Right atrium auricular region (tissue), 2 donors: ENCODE measurements around the gene KRT23. TPM values are rescaled to one million over a fixed set of nuclear protein-coding genes. Genes with fewer than 3 reads are reported as not detected.

ENCODE experiments used
- DNase-seq: peaks from one replicate; pipeline ENCODE4 v3.0.0-alpha.2; 2019; ENCODE audit warnings: low spot score
- H3K27ac ChIP-seq, 2 donors: fragments of 200-600 bp; sonication (generic); 1 replicate in 1 of 2; 2 replicates in 1 of 2; pipeline ENCODE4 v1.5.1; 2016 to 2019
- H3K27me3 ChIP-seq, 2 donors: fragments of 200-600 bp; sonication (generic); one replicate each; pipeline versions ENCODE4 v1.5.1 to v1.6.0; 2017 to 2019
- H3K36me3 ChIP-seq: fragments of 200-600 bp; sonication (generic); one replicate; pipeline ENCODE4 v1.5.1; 2016
- H3K4me1 ChIP-seq, 2 donors: fragments of 200-600 bp; sonication (generic); one replicate each; pipeline versions ENCODE4 v1.5.1 to v1.6.0; 2017 to 2019
- H3K4me3 ChIP-seq, 2 donors: fragments of 200-600 bp; sonication (generic); 1 replicate in 1 of 2; 2 replicates in 1 of 2; pipeline ENCODE4 v1.5.1; 2017 to 2019; ENCODE audit warnings: mild to moderate bottlenecking in 1 of 2, moderate library complexity in 1 of 2
- H3K9me3 ChIP-seq, 2 donors: fragments of 200-600 bp; sonication (generic); one replicate each; pipeline ENCODE4 v1.5.1; 2019
- total RNA-seq, 2 donors: library from RNA; depleted of rRNA; stranded (reverse); fragments of >200 nt; gene quantifications; one replicate each; pipeline ENCODE4 v1.1.0, GENCODE V29; 2016
- TF ChIP-seq, protein P1 (sequence below), 2 donors: fragments of 200-600 bp; sonication (generic); IDR thresholded peaks; one replicate each; pipeline ENCODE4 v1.5.1; 2019; ENCODE audit warnings: antibody characterized with exemption in 2 of 2

KRT23 gene
- total RNA-seq, 2 donors from 2014 or later: not detected

DNA sequence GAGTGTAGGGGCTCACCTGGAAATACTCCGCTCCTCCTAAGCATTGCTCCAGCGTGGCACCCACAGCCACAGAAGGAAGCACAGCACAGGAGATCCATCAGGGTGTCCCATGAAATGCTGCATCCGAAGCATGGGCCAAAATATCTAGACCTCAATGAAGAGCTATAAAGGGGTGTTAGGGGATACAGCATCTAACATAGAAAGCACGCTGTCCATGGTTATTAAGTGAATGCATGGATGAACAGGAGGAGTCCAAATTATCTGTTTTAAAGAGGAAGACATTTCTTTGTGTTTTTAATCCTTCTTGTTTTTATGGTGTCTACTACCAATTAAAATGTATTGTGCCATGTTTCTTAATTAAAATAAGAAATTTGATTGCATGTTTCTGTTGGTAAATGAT lies 30.8 kb downstream of the KRT23 start:
- H3K27me3 ChIP-seq: no peaks in the 10 kb centered on the region
- no peak overlapping the region for H3K27ac ChIP-seq
- DNase-seq: no peak
- H3K36me3 ChIP-seq: no peaks in the 10 kb centered on the region
- H3K4me3 ChIP-seq: no peak overlapping the region
- TF ChIP-seq, protein P1, sequence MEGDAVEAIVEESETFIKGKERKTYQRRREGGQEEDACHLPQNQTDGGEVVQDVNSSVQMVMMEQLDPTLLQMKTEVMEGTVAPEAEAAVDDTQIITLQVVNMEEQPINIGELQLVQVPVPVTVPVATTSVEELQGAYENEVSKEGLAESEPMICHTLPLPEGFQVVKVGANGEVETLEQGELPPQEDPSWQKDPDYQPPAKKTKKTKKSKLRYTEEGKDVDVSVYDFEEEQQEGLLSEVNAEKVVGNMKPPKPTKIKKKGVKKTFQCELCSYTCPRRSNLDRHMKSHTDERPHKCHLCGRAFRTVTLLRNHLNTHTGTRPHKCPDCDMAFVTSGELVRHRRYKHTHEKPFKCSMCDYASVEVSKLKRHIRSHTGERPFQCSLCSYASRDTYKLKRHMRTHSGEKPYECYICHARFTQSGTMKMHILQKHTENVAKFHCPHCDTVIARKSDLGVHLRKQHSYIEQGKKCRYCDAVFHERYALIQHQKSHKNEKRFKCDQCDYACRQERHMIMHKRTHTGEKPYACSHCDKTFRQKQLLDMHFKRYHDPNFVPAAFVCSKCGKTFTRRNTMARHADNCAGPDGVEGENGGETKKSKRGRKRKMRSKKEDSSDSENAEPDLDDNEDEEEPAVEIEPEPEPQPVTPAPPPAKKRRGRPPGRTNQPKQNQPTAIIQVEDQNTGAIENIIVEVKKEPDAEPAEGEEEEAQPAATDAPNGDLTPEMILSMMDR (IDR thresholded peaks at IDR 0.05): no peak
- no peaks in the 10 kb centered on the region for H3K9me3 ChIP-seq
- peaks cover 0 to 5% of the 10 kb centered on the region in 2 donors for H3K4me1 ChIP-seq

DNA sequence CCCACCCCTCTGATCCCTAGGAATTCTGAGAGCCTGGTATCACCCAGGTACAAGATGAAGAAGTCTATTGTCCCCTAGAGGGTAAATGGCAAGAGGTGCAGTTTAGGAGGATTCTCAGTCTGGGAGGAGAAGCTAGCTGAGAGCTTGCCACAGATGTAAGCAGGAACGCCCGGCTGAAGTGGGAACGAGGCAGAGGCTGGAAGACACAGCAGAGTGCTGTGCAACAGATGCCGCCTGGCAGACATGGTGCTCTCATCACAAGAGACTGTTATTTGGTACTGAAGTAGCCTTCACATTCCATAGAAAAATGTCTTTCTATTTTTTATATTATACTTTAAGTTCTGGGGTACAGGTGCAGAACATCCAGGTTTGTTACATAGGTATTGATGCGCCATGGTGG lies 32.1 kb downstream of the KRT23 start:
- TF ChIP-seq, protein P1 (IDR thresholded peaks at IDR 0.05): no peak
- no peak overlapping the region for H3K27ac ChIP-seq
- peaks cover 0 to 5% of the 10 kb centered on the region in 2 donors for H3K4me1 ChIP-seq
- no peak for DNase-seq
- H3K9me3 ChIP-seq: no peaks in the 10 kb centered on the region
- no peaks in the 10 kb centered on the region for H3K27me3 ChIP-seq
- no peaks in the 10 kb centered on the region for H3K36me3 ChIP-seq
- no peak overlapping the region for H3K4me3 ChIP-seq

DNA sequence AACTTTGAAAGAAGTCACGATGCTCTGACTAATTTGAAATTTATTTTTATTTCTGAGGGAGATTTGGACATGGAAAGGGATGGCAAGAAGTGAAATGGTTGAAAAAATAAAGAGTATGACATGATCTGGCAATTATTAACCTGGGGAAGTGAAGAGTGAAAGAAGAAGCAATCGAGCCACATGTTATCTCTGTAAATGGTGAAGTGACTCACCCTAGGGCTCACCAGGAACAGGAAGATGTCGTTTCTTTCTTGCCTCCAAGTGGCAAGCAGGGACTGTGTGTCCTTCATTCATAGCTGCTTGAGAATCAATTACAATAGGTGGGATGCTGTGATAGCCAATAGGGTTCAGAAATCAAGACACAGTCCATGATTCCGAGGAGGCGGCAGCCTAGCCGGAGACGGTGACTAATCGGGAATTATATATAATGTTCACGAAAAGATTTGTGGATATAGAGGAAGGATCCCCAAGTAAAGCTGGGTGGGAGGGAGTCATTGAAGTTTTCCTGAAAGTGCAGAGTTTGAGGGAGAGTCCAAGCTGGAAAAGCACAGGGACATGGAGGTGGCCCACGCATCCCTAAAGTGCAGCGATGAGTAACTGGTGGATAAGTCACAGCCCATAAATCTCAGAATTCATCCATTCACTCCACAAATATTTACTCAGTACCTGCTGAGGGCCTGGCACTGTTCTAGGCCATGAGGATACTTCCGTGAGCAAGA lies 34.2 kb downstream of the KRT23 start:
- DNase-seq: no peak
- Histone ChIP-seq H3K36me3 (no peaks in the 10 kb centered on the region), H3K27ac (no peak overlapping the region), H3K27me3 (no peaks in the 10 kb centered on the region), H3K4me3 (no peak overlapping the region), H3K9me3 (no peaks in the 10 kb centered on the region), H3K4me1 (no peaks in the 10 kb centered on the region)
- TF ChIP-seq, protein P1 (IDR thresholded peaks at IDR 0.05): no peak

DNA sequence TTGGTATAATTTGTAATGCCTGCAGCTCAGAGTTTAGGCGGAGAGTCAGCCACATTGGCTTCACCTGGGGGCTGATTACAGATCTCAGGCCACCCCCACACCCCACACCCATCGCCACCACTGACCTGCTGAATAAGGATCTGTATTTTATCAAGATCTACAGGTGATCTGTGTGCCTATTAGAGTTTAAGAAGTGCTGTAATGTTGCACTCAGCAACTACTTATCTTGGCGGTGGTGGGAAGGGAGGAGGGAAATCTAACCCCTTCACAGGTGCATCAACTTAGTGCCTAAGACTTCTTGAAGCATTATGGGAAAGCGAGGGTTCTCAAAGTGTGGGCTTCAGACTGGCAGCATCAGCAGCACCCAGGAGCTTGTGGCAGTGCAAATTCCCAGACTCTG lies 34.9 kb downstream of the KRT23 start:
- H3K27me3 ChIP-seq: no peaks in the 10 kb centered on the region
- no peak overlapping the region for H3K27ac ChIP-seq
- H3K36me3 ChIP-seq: no peaks in the 10 kb centered on the region
- no peak overlapping the region for H3K4me3 ChIP-seq
- H3K9me3 ChIP-seq: no peaks in the 10 kb centered on the region
- no peaks in the 10 kb centered on the region for H3K4me1 ChIP-seq
- TF ChIP-seq, protein P1 (IDR thresholded peaks at IDR 0.05): no peak
- DNase-seq: no peak

DNA sequence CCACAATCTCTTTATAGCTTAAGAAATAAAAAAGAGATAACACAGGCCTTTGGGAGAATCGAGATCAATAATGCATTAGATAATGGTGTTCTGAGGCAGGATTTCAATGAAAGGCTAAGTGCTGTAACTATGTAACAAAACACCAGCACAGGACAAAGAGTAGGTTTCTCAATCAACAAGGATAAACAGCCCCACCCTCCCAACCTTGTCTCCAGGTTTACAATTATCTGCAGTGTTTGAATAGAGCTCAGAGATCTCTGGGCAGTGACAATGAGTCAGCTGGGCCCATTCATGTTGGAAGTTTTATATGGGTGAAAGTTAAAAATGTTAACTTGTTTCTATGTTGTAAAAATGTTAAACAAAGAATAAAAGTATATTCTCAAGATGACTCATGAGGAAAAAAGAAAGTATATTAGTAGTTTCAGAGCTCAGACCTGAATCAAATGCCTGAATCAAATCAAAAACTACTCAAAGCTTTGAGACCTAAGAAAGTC lies 35.4 kb downstream of the KRT23 start:
- Histone ChIP-seq H3K4me1 (no peaks in the 10 kb centered on the region), H3K27ac (no peak overlapping the region), H3K9me3 (no peaks in the 10 kb centered on the region), H3K27me3 (no peaks in the 10 kb centered on the region), H3K4me3 (no peak overlapping the region), H3K36me3 (no peaks in the 10 kb centered on the region)
- TF ChIP-seq, protein P1 (IDR thresholded peaks at IDR 0.05): no peak
- DNase-seq: no peak
